KMS-11 (cell line): ENCODE data around the gene CRYBA2.

Experiments
- H2AFZ ChIP-seq: fragments of 200-600 bp; sonication (generic); 2 replicates; pipeline ENCODE4 v1.6.1; 2016; ENCODE audit warnings: antibody characterized with exemption, mixed run types, low read depth
- H3K27ac ChIP-seq: fragments of 200-600 bp; sonication (generic); 2 replicates; pipeline ENCODE4 v1.6.1; 2016; ENCODE audit warnings: mild to moderate bottlenecking, mixed run types
- H3K27me3 ChIP-seq: fragments of 200-600 bp; sonication (generic); 2 replicates; pipeline ENCODE4 v1.6.1; 2017; ENCODE audit warnings: mild to moderate bottlenecking, low read depth, mixed run types, moderate library complexity; ENCODE audit not compliant: insufficient read depth
- H3K36me3 ChIP-seq: fragments of 200-600 bp; sonication (generic); 2 replicates; pipeline ENCODE4 v1.6.1; 2017; ENCODE audit warnings: mild to moderate bottlenecking, mixed run types; ENCODE audit not compliant: insufficient read depth
- H3K4me1 ChIP-seq: fragments of 200-600 bp; sonication (generic); 2 replicates; pipeline ENCODE4 v1.6.1; 2016; ENCODE audit warnings: mild to moderate bottlenecking, low read depth, mixed run types; ENCODE audit not compliant: poor library complexity, severe bottlenecking
- H3K4me2 ChIP-seq: fragments of 200-600 bp; sonication (generic); 2 replicates; pipeline ENCODE4 v1.7.0; 2016; ENCODE audit warnings: mild to moderate bottlenecking, mixed run types
- H3K4me3 ChIP-seq: fragments of 200-600 bp; sonication (generic); IDR thresholded peaks from 2 replicates; pipeline ENCODE4 v1.6.1; 2017; ENCODE audit warnings: low read depth, low read length, mixed read lengths; ENCODE audit not compliant: insufficient read depth
- H3K79me2 ChIP-seq: fragments of 200-600 bp; sonication (generic); 2 replicates; pipeline ENCODE4 v1.6.1; 2016; ENCODE audit warnings: low read depth, mixed run types; ENCODE audit not compliant: insufficient read depth
- H3K9ac ChIP-seq: fragments of 200-600 bp; sonication (generic); 2 replicates; pipeline ENCODE4 v1.6.1; 2016; ENCODE audit warnings: mild to moderate bottlenecking, mixed run types
- H4K20me1 ChIP-seq: fragments of 200-600 bp; sonication (generic); 2 replicates; pipeline ENCODE4 v1.6.1; 2016; ENCODE audit warnings: mild to moderate bottlenecking, mixed run types; ENCODE audit not compliant: insufficient read depth
- TF ChIP-seq, protein P1 (sequence below): fragments of 200-600 bp; sonication (generic); conservative IDR thresholded peaks from 2 replicates; pipeline ENCODE4 v1.6.1; 2017; ENCODE audit warnings: low read depth, mild to moderate bottlenecking, antibody characterized with exemption, low read length, moderate library complexity, mixed read lengths

The CRYBA2 gene

DNA sequence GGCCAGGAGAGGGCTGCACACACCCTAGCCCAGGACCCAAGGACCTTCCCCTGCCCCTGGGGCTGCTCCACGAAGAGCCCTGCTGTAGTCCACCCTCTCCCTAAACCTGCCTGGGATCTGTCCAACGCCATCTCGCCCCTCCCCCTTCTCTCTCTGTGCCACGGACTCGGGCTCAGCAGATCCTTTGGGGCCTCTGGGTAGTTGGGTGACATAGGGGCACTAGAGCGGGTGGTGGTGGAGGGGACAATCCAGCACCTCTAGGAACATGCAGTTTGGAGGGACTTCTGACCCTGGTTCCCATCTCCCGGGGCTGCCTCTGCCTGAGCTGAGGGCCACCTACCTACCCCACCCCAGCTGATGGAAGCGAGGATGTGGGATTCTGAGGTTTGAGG, 7.3 kb upstream of the CRYBA2 start:
- H3K4me1 ChIP-seq: no peaks in the 10 kb centered on the region
- peaks cover 37% of the 10 kb centered on the region for H3K27me3 ChIP-seq
- no peak overlapping the region for H3K4me3 ChIP-seq

DNA sequence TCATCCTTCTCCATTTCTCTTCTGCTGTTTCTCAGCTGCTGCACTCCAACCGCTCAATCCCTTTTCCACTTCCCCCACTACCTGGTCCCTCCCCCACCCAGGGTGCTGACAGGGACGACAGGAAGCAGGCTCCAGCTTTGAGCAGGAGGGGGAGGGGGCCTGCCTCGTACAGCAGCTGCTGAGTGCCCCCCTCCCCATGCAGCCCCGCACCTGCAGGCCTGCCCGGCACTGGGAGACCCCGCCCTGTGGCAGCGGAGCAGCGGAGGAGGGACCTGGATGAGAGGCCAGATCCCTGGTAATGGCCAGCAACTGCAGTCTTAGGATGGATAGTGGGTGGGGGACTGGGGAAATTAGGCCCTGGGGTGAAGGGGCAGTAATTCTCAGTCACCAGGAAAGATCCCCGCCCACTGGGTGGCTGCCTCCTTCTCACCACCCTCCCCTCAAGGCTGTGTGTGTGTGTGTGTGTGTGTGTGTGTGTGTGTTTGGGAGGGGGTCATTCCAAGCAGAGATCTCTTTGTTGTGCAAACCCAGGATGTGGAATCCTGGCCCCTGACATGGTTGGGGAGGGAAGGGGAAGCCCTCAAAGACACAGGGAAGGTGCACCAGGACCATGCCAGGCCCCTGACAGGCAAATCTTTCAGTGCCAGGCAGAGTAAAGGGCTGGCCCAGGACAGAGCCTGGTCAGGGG, 6.8 kb upstream of the CRYBA2 start:
- H3K27ac ChIP-seq: no peak overlapping the region
- no peak overlapping the region for H3K9ac ChIP-seq
- no peaks in the 10 kb centered on the region for H4K20me1 ChIP-seq
- H3K36me3 ChIP-seq: no peaks in the 10 kb centered on the region
- no peak overlapping the region for H3K4me3 ChIP-seq
- no peak overlapping the region for H2AFZ ChIP-seq
- peaks cover 35% of the 10 kb centered on the region for H3K27me3 ChIP-seq
- H3K79me2 ChIP-seq: no peaks in the 10 kb centered on the region
- H3K4me2 ChIP-seq: no peak overlapping the region
- H3K4me1 ChIP-seq: no peaks in the 10 kb centered on the region
- TF ChIP-seq, protein P1, sequence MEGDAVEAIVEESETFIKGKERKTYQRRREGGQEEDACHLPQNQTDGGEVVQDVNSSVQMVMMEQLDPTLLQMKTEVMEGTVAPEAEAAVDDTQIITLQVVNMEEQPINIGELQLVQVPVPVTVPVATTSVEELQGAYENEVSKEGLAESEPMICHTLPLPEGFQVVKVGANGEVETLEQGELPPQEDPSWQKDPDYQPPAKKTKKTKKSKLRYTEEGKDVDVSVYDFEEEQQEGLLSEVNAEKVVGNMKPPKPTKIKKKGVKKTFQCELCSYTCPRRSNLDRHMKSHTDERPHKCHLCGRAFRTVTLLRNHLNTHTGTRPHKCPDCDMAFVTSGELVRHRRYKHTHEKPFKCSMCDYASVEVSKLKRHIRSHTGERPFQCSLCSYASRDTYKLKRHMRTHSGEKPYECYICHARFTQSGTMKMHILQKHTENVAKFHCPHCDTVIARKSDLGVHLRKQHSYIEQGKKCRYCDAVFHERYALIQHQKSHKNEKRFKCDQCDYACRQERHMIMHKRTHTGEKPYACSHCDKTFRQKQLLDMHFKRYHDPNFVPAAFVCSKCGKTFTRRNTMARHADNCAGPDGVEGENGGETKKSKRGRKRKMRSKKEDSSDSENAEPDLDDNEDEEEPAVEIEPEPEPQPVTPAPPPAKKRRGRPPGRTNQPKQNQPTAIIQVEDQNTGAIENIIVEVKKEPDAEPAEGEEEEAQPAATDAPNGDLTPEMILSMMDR: no peak

More for the DNA sequence above, 7.3 kb upstream of the CRYBA2 start:
- Histone ChIP-seq H3K4me2 (no peak overlapping the region), H4K20me1 (no peaks in the 10 kb centered on the region), H3K79me2 (no peaks in the 10 kb centered on the region), H3K27ac (no peak overlapping the region), H2AFZ (no peak overlapping the region), H3K36me3 (no peaks in the 10 kb centered on the region), H3K9ac (no peak overlapping the region)
- TF ChIP-seq, protein P1: no peak

DNA sequence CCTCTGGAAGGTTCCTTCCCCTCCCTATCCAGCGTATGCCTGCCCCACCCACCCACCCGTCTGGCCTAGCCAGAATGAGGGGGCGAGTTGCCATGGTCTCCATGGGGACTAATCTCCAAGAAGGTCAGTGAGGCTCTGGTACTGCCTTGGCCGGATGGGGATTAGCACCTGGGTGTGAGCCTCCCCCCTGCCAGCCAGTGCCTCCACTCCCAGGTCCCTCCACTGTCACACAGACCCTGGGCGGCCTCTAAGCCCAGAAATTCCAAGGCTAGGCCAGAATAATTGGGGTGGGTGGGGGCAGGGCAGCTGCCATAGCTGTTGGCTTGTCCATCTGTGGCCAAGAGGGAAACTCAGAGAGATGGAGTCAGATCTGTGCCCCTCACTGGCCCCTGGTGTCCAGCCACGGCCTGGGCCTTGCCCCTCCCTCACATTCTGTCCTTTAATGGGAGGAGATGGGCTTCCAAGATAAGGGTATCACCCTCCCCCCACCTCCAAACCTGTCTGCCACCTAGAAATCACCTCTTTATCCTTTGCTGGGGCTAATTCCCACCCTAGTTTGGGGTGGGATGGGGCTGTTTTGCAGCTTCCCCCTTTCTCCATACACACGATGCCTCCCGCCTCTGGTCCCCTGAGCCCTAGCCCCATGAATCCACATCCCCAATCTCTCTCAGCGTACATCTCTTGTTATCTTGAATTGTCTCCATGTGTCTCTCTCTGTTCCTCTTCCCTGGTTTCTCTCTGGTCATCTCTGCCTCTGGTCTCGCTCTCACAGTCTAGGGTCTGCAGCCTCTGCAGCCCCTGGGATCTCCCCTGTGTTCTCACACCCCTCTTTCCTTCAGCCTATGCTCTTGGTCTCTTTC, 6.0 kb upstream of the CRYBA2 start:
- H3K4me2 ChIP-seq: no peak overlapping the region
- peaks cover 30% of the 10 kb centered on the region for H3K27me3 ChIP-seq
- no peak overlapping the region for H3K9ac ChIP-seq
- H4K20me1 ChIP-seq: no peaks in the 10 kb centered on the region
- H3K27ac ChIP-seq: no peak overlapping the region
- H3K4me3 ChIP-seq: no peak overlapping the region
- H2AFZ ChIP-seq: no peak overlapping the region
- no peaks in the 10 kb centered on the region for H3K36me3 ChIP-seq
- TF ChIP-seq, protein P1: no peak
- no peaks in the 10 kb centered on the region for H3K4me1 ChIP-seq
- no peaks in the 10 kb centered on the region for H3K79me2 ChIP-seq

GRCh38 chr2:218998414-218999002, 5.3 kb upstream of the CRYBA2 start:
- Histone ChIP-seq H3K27ac (no peak overlapping the region), H3K4me3 (no peak overlapping the region), H3K9ac (no peak overlapping the region), H3K4me2 (no peak overlapping the region), H3K79me2 (no peaks in the 10 kb centered on the region), H3K27me3 (peaks cover 23% of the 10 kb centered on the region), H3K4me1 (peaks cover 7% of the 10 kb centered on the region), H3K36me3 (no peaks in the 10 kb centered on the region), H4K20me1 (no peaks in the 10 kb centered on the region), H2AFZ (no peak overlapping the region)
- TF ChIP-seq, protein P1: no peak
